HepG2 (cell line): ENCODE results near the gene MARF1. TPM values are rescaled to one million over a fixed set of nuclear protein-coding genes. Genes with fewer than 3 reads are reported as not detected.

Experiments
- ATF3 ChIP-seq: sonication (generic); formaldehyde crosslinking; IDR thresholded peaks from 2 replicates; pipeline ENCODE4 v1.4.0; 2020; ENCODE audit warnings: missing genetic modification reagents
- CAMTA2 ChIP-seq: sonication (generic); formaldehyde crosslinking; IDR thresholded peaks from 2 replicates; pipeline ENCODE4 v1.4.0; 2020; ENCODE audit warnings: mild to moderate bottlenecking, missing genetic modification reagents, borderline replicate concordance
- CREB3 ChIP-seq: sonication (generic); formaldehyde crosslinking; IDR thresholded peaks from 2 replicates; pipeline ENCODE4 v1.5.0; 2020; ENCODE audit warnings: missing genetic modification reagents
- LBX2 ChIP-seq: sonication (generic); formaldehyde crosslinking; IDR thresholded peaks from 2 replicates; pipeline ENCODE4 v1.5.0; 2020; ENCODE audit warnings: missing genetic modification reagents, mild to moderate bottlenecking, borderline replicate concordance
- NFAT5 ChIP-seq: sonication (generic); formaldehyde crosslinking; IDR thresholded peaks from 2 replicates; pipeline ENCODE4 v1.4.0; 2020; ENCODE audit warnings: missing genetic modification reagents
- PCBP1 ChIP-seq: fragments of 200-400 bp; formaldehyde crosslinking; IDR thresholded peaks from 2 replicates; pipeline ENCODE4 v1.6.1; 2017; ENCODE audit warnings: mild to moderate bottlenecking, low read depth, low read length, borderline replicate concordance
- RARG ChIP-seq: sonication (generic); formaldehyde crosslinking; IDR thresholded peaks from 2 replicates; pipeline ENCODE4 v1.4.0; 2020; ENCODE audit warnings: low read depth, mild to moderate bottlenecking, missing genetic modification reagents
- SOX13 ChIP-seq, 3 experiments: fragments of 450-650 bp in 1 of 3; sonication (generic) in 1 of 3; formaldehyde crosslinking in 1 of 3; IDR thresholded peaks in 2 of 3; conservative IDR thresholded peaks in 1 of 3; 2 replicates each; pipeline versions ENCODE4 v1.5.0 to v1.6.1; 2016 to 2020; ENCODE audit warnings: antibody characterized with exemption in 1 of 3, mild to moderate bottlenecking in 1 of 3, missing compliant biosample characterization in 1 of 3, missing genetic modification reagents in 1 of 3, moderate library complexity in 1 of 3
- SP140L ChIP-seq: sonication (generic); formaldehyde crosslinking; IDR thresholded peaks from 2 replicates; pipeline ENCODE4 v1.4.0; 2020; ENCODE audit warnings: missing genetic modification reagents, borderline replicate concordance
- U2AF1 ChIP-seq: fragments of 200-400 bp; formaldehyde crosslinking; optimal IDR thresholded peaks from 2 replicates; pipeline ENCODE3; 2017; ENCODE audit warnings: mild to moderate bottlenecking, low read depth, low read length
- ZBTB7B ChIP-seq: sonication (generic); formaldehyde crosslinking; IDR thresholded peaks from 2 replicates; pipeline ENCODE4 v1.4.0; 2020; ENCODE audit warnings: missing genetic modification reagents
- ZHX2 ChIP-seq, 2 experiments: sonication (generic) in 1 of 2; formaldehyde crosslinking in 1 of 2; IDR thresholded peaks; 2 replicates each; pipeline versions ENCODE4 v1.6.1 to v1.9.0; 2014 to 2022; ENCODE audit warnings: antibody characterized with exemption in 1 of 2, borderline replicate concordance in 1 of 2, inconsistent platforms in 1 of 2, low read depth in 1 of 2, missing genetic modification reagents in 1 of 2
- ZNF451 ChIP-seq: sonication (generic); formaldehyde crosslinking; IDR thresholded peaks from 2 replicates; pipeline ENCODE4 v1.5.0; 2020; ENCODE audit warnings: mild to moderate bottlenecking, missing genetic modification reagents
- polyA plus RNA-seq, 8 experiments: library from polyadenylated mRNA; depleted of rRNA in 3 of 8; stranded (reverse) in 7 of 8; unstranded in 1 of 8; fragments of >200 nt; fragmentation: Illumina TruSeq in 4 of 8; extraction: Trizol in 4 of 8; gene quantifications; 2 replicates each; pipeline versions ENCODE4 v1.2.1 to v1.2.3, GENCODE V29; 2011 to 2016; ENCODE audit warnings: low read depth in 4 of 8, missing spikeins in 1 of 8, mixed read lengths in 1 of 8; ENCODE audit not compliant: insufficient read depth in 1 of 8
- total RNA-seq, 5 experiments: library from RNA; depleted of rRNA; stranded (reverse); fragments of >200 nt; fragmentation: Illumina TruSeq; extraction: Trizol; gene quantifications; 2 replicates each; pipeline ENCODE4 v1.2.3, GENCODE V29; 2016; ENCODE audit warnings: low read depth in 1 of 5

The MARF1 gene
- total and polyA plus RNA-seq, 2 of the 13 experiments (the other 11 are each of a cell fraction or from before 2014, with no cell fraction given), result 8.7 to 20.7 TPM

- TF ChIP-seq CREB3 (CRISPR knock-in tag) (no peak), ZNF451 (CRISPR knock-in tag) (no peak), SP140L (no peak), ATF3 (CRISPR knock-in tag) (no peak), U2AF1 (no peak), ZHX2 (IDR thresholded peaks at IDR 0.05; ENCODE audit: low read depth) (no peak), ZHX2 (CRISPR knock-in tag; IDR thresholded peaks at IDR 0.05; ENCODE audit: borderline replicate concordance) (no peak), RARG (CRISPR knock-in tag) (no peak), ZBTB7B (CRISPR knock-in tag) (no peak), SOX13 (IDR thresholded peaks at IDR 0.05) (no peak), SOX13 (CRISPR knock-in tag; conservative IDR thresholded peaks at IDR 0.05 in 1 of 2, IDR thresholded peaks at IDR 0.05 in 1 of 2) (no peak), PCBP1 (no peak), CAMTA2 (CRISPR knock-in tag) (no peak), NFAT5 (CRISPR knock-in tag) (no peak), LBX2 (CRISPR knock-in tag) (no peak)
- TF ChIP-seq, all 625 proteins: peak for 0
Observed at GRCh38 chr16:15544405-15544804, 98.5 kb downstream of the MARF1 start (continued).
